Upper lobe of left lung (tissue), 6 donors: ENCODE measurements around the gene AAK1. TPM values are rescaled to one million over a fixed set of nuclear protein-coding genes. Genes with fewer than 3 reads are reported as not detected.

Experiments used
- ATAC-seq, 2 donors: fragments of 200-7000 bp; cut with Tn5 transposase; one replicate each; pipeline ENCODE4 v1.9.1; 2022; ENCODE audit warnings: mild to moderate bottlenecking in 2 of 2, moderate library complexity in 2 of 2; ENCODE audit not compliant: low FRiP score in 2 of 2
- DNase-seq, 2 donors: peaks; one replicate each; pipeline ENCODE4 v3.0.0-alpha.2; 2019 to 2020
- H3K27ac ChIP-seq, 4 donors: fragments of 200-600 bp; sonication (generic); one replicate each; pipeline ENCODE4 v1.5.1; 2016 to 2019
- H3K27me3 ChIP-seq, 4 donors: fragments of 200-600 bp; sonication (generic); one replicate each; pipeline ENCODE4 v1.5.1; 2017 to 2019
- H3K36me3 ChIP-seq, 4 donors: fragments of 200-600 bp; sonication (generic); one replicate each; pipeline ENCODE4 v1.5.1; 2016 to 2019
- H3K4me1 ChIP-seq, 4 donors: fragments of 200-600 bp; sonication (generic); one replicate each; pipeline ENCODE4 v1.5.1; 2018 to 2019
- H3K4me3 ChIP-seq, 4 donors: fragments of 200-600 bp; sonication (generic); one replicate each; pipeline ENCODE4 v1.5.1; 2017 to 2019; ENCODE audit warnings: mild to moderate bottlenecking in 2 of 4, moderate library complexity in 1 of 4
- H3K9me3 ChIP-seq, 4 donors: fragments of 200-600 bp; sonication (generic); one replicate each; pipeline ENCODE4 v1.5.1; 2018 to 2019
- EP300 ChIP-seq, 4 donors: sonication (generic); formaldehyde crosslinking; IDR thresholded peaks; one replicate each; pipeline ENCODE4 v1.5.1; 2017; ENCODE audit warnings: antibody characterized with exemption in 4 of 4, control low read depth in 2 of 4
- POLR2A ChIP-seq, 4 donors: fragments of 450-650 bp; IDR thresholded peaks; one replicate each; pipeline ENCODE4 v1.5.1; 2016 to 2017; ENCODE audit warnings: antibody characterized with exemption in 4 of 4, mild to moderate bottlenecking in 2 of 4
- POLR2AphosphoS5 ChIP-seq, 2 donors: sonication (generic); formaldehyde crosslinking; IDR thresholded peaks; one replicate each; pipeline ENCODE4 v1.5.1; 2017; ENCODE audit warnings: antibody characterized with exemption in 2 of 2
- WGBS, 2 donors: methylation state at CpG; one replicate each; pipeline ENCODE4 v1.1.5; 2017 to 2018; 5-methylcytosine and 5-hydroxymethylcytosine counted together
- total RNA-seq, 6 donors: library from RNA; depleted of rRNA in 4 of 6; stranded (reverse); fragments of >200 nt in 4 of 6; gene quantifications; one replicate each; pipeline versions ENCODE4 v1.1.0 to v1.2.1, GENCODE V29; 2016 to 2021
- TF ChIP-seq, protein P1 (sequence below), 6 experiments: fragments of 450-650 bp in 4 of 6; fragments of 200-600 bp in 2 of 6; sonication (generic) in 2 of 6; IDR thresholded peaks; one replicate each; pipeline ENCODE4 v1.5.1; 2016 to 2019; ENCODE audit warnings: antibody characterized with exemption in 6 of 6
- donor health status: DM: no; HTN: no; CAD: no; lungs with moderate emphysema.
- donor health status: DM: no; HTN: yes; CAD: no; lungs with severe emphysema.

Gene AAK1
- total RNA-seq, 6 donors from 2014 or later = 45.1 to 105 (median 58.8) TPM

DNA sequence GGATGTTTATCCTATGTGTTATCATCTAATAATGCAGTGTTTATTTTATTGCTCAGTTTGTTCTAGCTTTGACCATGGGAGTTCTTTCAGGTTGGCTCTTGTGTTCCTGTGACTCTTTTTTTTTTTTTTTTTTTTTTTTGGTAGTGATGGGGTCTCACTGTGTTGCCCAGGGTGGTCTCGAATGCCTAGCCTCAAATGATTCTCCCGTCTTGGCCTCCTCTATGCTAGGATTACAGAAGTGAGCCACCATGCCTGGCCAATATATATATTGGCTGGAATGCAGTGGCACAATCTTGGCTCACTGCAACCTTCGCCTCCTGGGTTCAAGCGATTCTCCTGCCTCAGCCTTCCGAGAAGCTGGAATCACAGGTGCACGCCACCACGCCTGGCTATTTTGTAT, 187.4 kb downstream of the AAK1 start:
- DNase-seq (no peak), ATAC-seq (no peak)
- TF ChIP-seq EP300 (IDR thresholded peaks at IDR 0.05) (no peak), POLR2A (IDR thresholded peaks at IDR 0.05) (no peak), POLR2AphosphoS5 (IDR thresholded peaks at IDR 0.05) (no peak)
- TF ChIP-seq, protein P1, sequence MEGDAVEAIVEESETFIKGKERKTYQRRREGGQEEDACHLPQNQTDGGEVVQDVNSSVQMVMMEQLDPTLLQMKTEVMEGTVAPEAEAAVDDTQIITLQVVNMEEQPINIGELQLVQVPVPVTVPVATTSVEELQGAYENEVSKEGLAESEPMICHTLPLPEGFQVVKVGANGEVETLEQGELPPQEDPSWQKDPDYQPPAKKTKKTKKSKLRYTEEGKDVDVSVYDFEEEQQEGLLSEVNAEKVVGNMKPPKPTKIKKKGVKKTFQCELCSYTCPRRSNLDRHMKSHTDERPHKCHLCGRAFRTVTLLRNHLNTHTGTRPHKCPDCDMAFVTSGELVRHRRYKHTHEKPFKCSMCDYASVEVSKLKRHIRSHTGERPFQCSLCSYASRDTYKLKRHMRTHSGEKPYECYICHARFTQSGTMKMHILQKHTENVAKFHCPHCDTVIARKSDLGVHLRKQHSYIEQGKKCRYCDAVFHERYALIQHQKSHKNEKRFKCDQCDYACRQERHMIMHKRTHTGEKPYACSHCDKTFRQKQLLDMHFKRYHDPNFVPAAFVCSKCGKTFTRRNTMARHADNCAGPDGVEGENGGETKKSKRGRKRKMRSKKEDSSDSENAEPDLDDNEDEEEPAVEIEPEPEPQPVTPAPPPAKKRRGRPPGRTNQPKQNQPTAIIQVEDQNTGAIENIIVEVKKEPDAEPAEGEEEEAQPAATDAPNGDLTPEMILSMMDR (IDR thresholded peaks at IDR 0.05) = no peak
- Histone ChIP-seq H3K27me3 (no peaks in the 10 kb centered on the region), H3K9me3 (no peaks in the 10 kb centered on the region), H3K27ac (no peak overlapping the region), H3K4me1 (no peaks in the 10 kb centered on the region), H3K36me3 (no peaks in the 10 kb centered on the region), H3K4me3 (no peak overlapping the region)
- WGBS, 2 donors = 92 to 96% methylated on average over 7 of the region's 7 CpGs

DNA sequence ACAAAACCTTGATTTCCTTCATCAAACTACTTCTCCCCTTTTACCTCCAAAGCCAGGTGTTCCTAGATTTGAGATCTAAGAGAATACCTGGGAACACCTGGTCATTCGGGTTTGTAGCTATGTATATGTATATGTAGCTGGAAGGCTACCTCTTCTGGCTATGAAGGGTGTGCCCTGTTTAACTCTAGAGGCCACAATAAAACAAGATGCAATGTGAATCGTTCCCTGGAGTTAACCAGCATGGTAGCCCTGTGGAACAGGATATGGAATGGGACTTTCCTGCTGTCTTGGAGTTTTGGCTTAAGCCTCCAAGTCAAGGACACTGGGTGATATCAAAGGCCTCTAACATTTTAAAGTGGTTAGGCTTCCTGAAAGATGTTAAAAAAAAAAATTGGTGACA, 188.6 kb downstream of the AAK1 start:
- WGBS, 2 donors = 94 to 96% methylated on average over 2 of the region's 2 CpGs
- DNase-seq (no peak), ATAC-seq (no peak)
- no peaks in the 10 kb centered on the region for H3K4me1 ChIP-seq
- H3K4me3 ChIP-seq = no peak overlapping the region
- TF ChIP-seq, protein P1 (IDR thresholded peaks at IDR 0.05) = no peak
- TF ChIP-seq POLR2A (IDR thresholded peaks at IDR 0.05) (no peak), POLR2AphosphoS5 (IDR thresholded peaks at IDR 0.05) (no peak), EP300 (IDR thresholded peaks at IDR 0.05) (no peak)
- no peaks in the 10 kb centered on the region for H3K36me3 ChIP-seq
- no peak overlapping the region for H3K27ac ChIP-seq
- no peaks in the 10 kb centered on the region for H3K27me3 ChIP-seq
- no peaks in the 10 kb centered on the region for H3K9me3 ChIP-seq

DNA sequence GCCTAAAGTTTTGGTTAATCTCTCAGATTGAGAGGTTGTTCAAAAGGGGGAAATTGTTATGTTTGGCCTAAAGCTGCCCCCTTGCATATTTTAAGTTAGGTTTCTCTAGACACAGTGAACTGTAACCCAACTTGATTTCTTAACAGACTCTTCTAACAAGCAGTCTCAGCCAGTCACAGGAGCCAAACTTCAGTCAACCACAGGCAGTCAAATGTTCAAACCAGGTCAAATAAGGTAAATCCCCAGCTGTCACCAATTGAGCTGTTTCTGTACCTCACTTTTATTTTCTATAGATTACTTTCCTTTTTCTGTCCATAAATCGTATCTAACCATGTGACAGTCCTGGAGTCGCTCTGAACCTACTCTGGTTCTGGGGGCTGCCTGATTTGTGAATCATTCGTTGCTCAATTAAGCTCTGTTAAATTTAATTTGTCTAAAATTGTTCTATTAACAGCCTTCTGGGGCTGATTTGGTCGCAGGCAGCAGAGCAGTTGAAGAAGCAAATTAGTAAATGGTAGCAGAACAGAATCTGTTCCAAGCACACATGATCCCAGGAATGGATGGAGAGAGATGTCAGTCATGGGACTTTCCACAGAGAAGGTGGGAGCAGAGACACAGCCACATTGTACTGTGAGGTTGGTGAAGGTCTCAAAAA, 189.9 kb downstream of the AAK1 start:
- Histone ChIP-seq H3K27me3 (no peaks in the 10 kb centered on the region), H3K9me3 (no peaks in the 10 kb centered on the region), H3K4me3 (no peak overlapping the region), H3K27ac (no peak overlapping the region), H3K36me3 (no peaks in the 10 kb centered on the region), H3K4me1 (no peaks in the 10 kb centered on the region)
- ATAC-seq = no peak
- no peak for DNase-seq
- 87 to 91% methylated on average over 4 of the region's 4 CpGs for WGBS, 2 donors
- TF ChIP-seq, protein P1 (IDR thresholded peaks at IDR 0.05) = no peak
- no peak for TF ChIP-seq POLR2AphosphoS5 (IDR thresholded peaks at IDR 0.05)
- no peak for TF ChIP-seq POLR2A (IDR thresholded peaks at IDR 0.05)
- no peak for TF ChIP-seq EP300 (IDR thresholded peaks at IDR 0.05)

DNA sequence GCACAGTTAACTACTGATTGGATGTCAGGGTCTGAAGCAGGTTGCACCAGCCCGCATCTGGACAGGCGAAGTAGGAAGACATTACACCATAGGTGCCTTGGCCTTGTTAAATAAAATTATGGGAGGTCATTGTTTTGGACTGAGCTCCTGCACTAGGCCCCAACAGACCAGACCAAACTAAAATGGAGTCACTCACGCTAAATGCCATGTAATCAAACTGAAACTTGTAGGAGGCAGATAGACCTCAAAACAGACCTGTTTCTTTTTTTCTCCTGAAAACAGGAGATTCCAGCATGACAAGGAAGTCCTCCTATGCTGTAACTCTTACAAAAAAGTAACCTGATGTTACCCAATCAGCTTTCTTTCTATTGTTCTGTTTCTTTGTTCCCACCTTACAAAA, 190.9 kb downstream of the AAK1 start:
- Histone ChIP-seq H3K9me3 (no peaks in the 10 kb centered on the region), H3K4me1 (no peaks in the 10 kb centered on the region), H3K27me3 (no peaks in the 10 kb centered on the region), H3K27ac (no peak overlapping the region), H3K4me3 (no peak overlapping the region), H3K36me3 (no peaks in the 10 kb centered on the region)
- DNase-seq (no peak), ATAC-seq (no peak)
- TF ChIP-seq POLR2AphosphoS5 (IDR thresholded peaks at IDR 0.05) = no peak
- TF ChIP-seq, protein P1 (IDR thresholded peaks at IDR 0.05) = no peak
- TF ChIP-seq POLR2A (IDR thresholded peaks at IDR 0.05) = no peak
- TF ChIP-seq EP300 (IDR thresholded peaks at IDR 0.05) = no peak
- 88 to 91% methylated on average over 3 of the region's 3 CpGs for WGBS, 2 donors
